Liver (tissue), 9 donors: Measurements from ENCODE around the gene TAF1B. TPM values are rescaled to one million over a fixed set of nuclear protein-coding genes. Genes with fewer than 3 reads are reported as not detected.

Experiments
- DNase-seq: peaks from one replicate; pipeline ENCODE4 v3.0.0-alpha.2; 2017; ENCODE audit warnings: low spot score
- H3K27ac ChIP-seq, 2 donors: one replicate each; pipeline ENCODE4 v1.7.0; 2013; ENCODE audit warnings: inconsistent platforms in 2 of 2, low read length in 2 of 2, control low read depth in 1 of 2, low read depth in 1 of 2, mild to moderate bottlenecking in 1 of 2
- H3K27me3 ChIP-seq, 4 donors: one replicate each; pipeline versions ENCODE4 v1.6.1 to v1.7.0; 2013; ENCODE audit warnings: low read length in 3 of 4, inconsistent platforms in 1 of 4, mild to moderate bottlenecking in 1 of 4, moderate library complexity in 1 of 4; ENCODE audit not compliant: control insufficient read depth in 4 of 4, insufficient read depth in 4 of 4
- H3K36me3 ChIP-seq, 4 donors: one replicate each; pipeline versions ENCODE4 v1.6.1 to v1.7.0; 2013; ENCODE audit warnings: low read length in 3 of 4, mild to moderate bottlenecking in 3 of 4, low read depth in 1 of 4, moderate library complexity in 1 of 4; ENCODE audit not compliant: control insufficient read depth in 4 of 4, insufficient read depth in 3 of 4
- H3K4me1 ChIP-seq, 4 donors: one replicate each; pipeline versions ENCODE4 v1.6.1 to v1.7.0; 2013; ENCODE audit warnings: low read length in 3 of 4, mild to moderate bottlenecking in 3 of 4, moderate library complexity in 1 of 4; ENCODE audit not compliant: control insufficient read depth in 4 of 4, insufficient read depth in 4 of 4
- H3K4me3 ChIP-seq, 3 donors: one replicate each; pipeline versions ENCODE4 v1.6.1 to v1.7.0; 2013; ENCODE audit warnings: low read length in 3 of 3, control low read depth in 1 of 3, low read depth in 1 of 3, mild to moderate bottlenecking in 1 of 3
- H3K9ac ChIP-seq, 2 donors: one replicate each; pipeline ENCODE4 v1.7.0; 2013; ENCODE audit warnings: low read length in 2 of 2, mild to moderate bottlenecking in 2 of 2, moderate library complexity in 2 of 2, control low read depth in 1 of 2, low read depth in 1 of 2
- H3K9me3 ChIP-seq, 4 donors: one replicate each; pipeline versions ENCODE4 v1.6.1 to v1.7.0; 2013; ENCODE audit warnings: low read length in 3 of 4; ENCODE audit not compliant: control insufficient read depth in 4 of 4
- CTCF ChIP-seq: fragments of 150-350 bp; IDR thresholded peaks from 2 replicates; pipeline ENCODE4 v1.5.1; 2017; ENCODE audit warnings: improper control_type of control experiment, low read depth, low read length; ENCODE audit not compliant: missing input control
- EGR1 ChIP-seq, 2 donors: IDR thresholded peaks; 2 replicates each; pipeline ENCODE4 v1.6.1; 2016 to 2018; ENCODE audit warnings: antibody characterized with exemption in 2 of 2, low read depth in 2 of 2
- FOXA1 ChIP-seq: IDR thresholded peaks from 2 replicates; pipeline ENCODE4 v1.6.1; 2016; ENCODE audit warnings: antibody characterized with exemption
- FOXA2 ChIP-seq: IDR thresholded peaks from 2 replicates; pipeline ENCODE4 v1.6.1; 2016; ENCODE audit warnings: antibody characterized with exemption
- GABPA ChIP-seq, 2 donors: IDR thresholded peaks in 1 of 2; conservative IDR thresholded peaks in 1 of 2; 2 replicates each; pipeline ENCODE4 v1.6.1; 2016; ENCODE audit warnings: antibody characterized with exemption in 2 of 2, mild to moderate bottlenecking in 1 of 2, moderate library complexity in 1 of 2
- HNF4A ChIP-seq, 2 donors: conservative IDR thresholded peaks; 2 replicates each; pipeline ENCODE4 v1.6.1; 2016; ENCODE audit warnings: antibody characterized with exemption in 2 of 2, mild to moderate bottlenecking in 2 of 2
- HNF4G ChIP-seq: IDR thresholded peaks from 2 replicates; pipeline ENCODE4 v1.6.1; 2016; ENCODE audit warnings: antibody characterized with exemption
- JUND ChIP-seq, 2 donors: IDR thresholded peaks; 2 replicates each; pipeline ENCODE4 v1.6.1; 2016; ENCODE audit warnings: antibody characterized with exemption in 2 of 2
- MAX ChIP-seq: IDR thresholded peaks from 2 replicates; pipeline ENCODE4 v1.6.1; 2016; ENCODE audit warnings: antibody characterized with exemption
- NR2F2 ChIP-seq: IDR thresholded peaks from 2 replicates; pipeline ENCODE4 v1.6.1; 2016; ENCODE audit warnings: antibody characterized with exemption
- RAD21 ChIP-seq, 2 donors: IDR thresholded peaks; 2 replicates each; pipeline ENCODE4 v1.6.1; 2016; ENCODE audit warnings: antibody characterized with exemption in 2 of 2, mild to moderate bottlenecking in 2 of 2
- RXRA ChIP-seq, 2 donors: IDR thresholded peaks; 2 replicates each; pipeline ENCODE4 v1.6.1; 2017 to 2018; ENCODE audit warnings: antibody characterized with exemption in 2 of 2, mild to moderate bottlenecking in 1 of 2
- SP1 ChIP-seq: IDR thresholded peaks from 2 replicates; pipeline ENCODE4 v1.6.1; 2018; ENCODE audit warnings: antibody characterized with exemption, mild to moderate bottlenecking
- TAF1 ChIP-seq: conservative IDR thresholded peaks from 2 replicates; pipeline ENCODE4 v1.6.1; 2016; ENCODE audit warnings: antibody characterized with exemption, mild to moderate bottlenecking
- YY1 ChIP-seq: IDR thresholded peaks from 2 replicates; pipeline ENCODE4 v1.6.1; 2016; ENCODE audit warnings: antibody characterized with exemption, mild to moderate bottlenecking
- ZBTB33 ChIP-seq: IDR thresholded peaks from 2 replicates; pipeline ENCODE4 v1.6.1; 2016; ENCODE audit warnings: antibody characterized with exemption
- WGBS: extraction: QIAGEN DNeasy Blood & Tissue Kit; methylation state at CpG from one replicate; pipeline ENCODE4 v1.1.7; 2013; 5-methylcytosine and 5-hydroxymethylcytosine counted together
- polyA plus RNA-seq, 2 donors: library from polyadenylated mRNA; stranded (reverse) in 1 of 2; unstranded in 1 of 2; fragments of 200-250 nt in 1 of 2; fragments of >200 nt in 1 of 2; fragmentation: Nextera tagmentation in 1 of 2; extraction: Ambion mirVana in 1 of 2; gene quantifications; one replicate each; pipeline versions ENCODE4 v1.2.1 to v1.2.3, GENCODE V29; 2013 to 2015
- total RNA-seq, 2 donors: library from RNA; depleted of rRNA; stranded (reverse); fragments of >200 nt; gene quantifications; one replicate each; pipeline ENCODE4 v1.2.3, GENCODE V29; 2014
- TF ChIP-seq, protein P1 (sequence below): IDR thresholded peaks from 2 replicates; pipeline ENCODE4 v1.6.1; 2016; ENCODE audit warnings: antibody characterized with exemption, mild to moderate bottlenecking
- TF ChIP-seq, protein P2 (sequence below): IDR thresholded peaks from 2 replicates; pipeline ENCODE4 v1.6.1; 2016; ENCODE audit warnings: antibody characterized with exemption
- donor health status: healthy.
- donor health status: healthy.
- donor health status: healthy.
- donor health status: healthy.
- donor health status: healthy.

TAF1B gene
- total and polyA plus RNA-seq, 4 donors: 3.1 to 17.2 (median 5.6) TPM

DNA sequence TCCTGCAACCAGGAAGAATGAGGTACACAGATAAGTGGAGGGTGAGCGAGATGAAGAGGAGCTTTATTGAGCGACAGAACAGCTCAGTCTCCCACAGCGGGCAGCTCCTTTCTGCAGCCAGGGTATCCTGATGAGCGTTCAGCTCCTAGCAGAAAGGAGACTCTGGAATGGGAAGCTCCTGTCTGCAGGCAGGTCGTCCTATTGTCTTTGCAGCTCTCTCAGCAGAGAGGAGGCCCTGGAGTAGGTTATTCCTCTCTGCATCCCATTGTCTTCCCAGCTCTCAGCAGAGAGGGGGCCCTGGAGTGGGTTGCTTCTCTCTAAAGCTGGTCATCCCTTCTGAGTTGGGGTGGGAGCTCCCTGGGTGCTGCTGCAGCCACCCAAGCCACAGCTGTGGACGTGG, 41.2 kb downstream of the TAF1B start:
- no peaks in the 10 kb centered on the region for H3K27me3 ChIP-seq
- no peak overlapping the region for H3K4me3 ChIP-seq
- no peaks in the 10 kb centered on the region for H3K9me3 ChIP-seq
- peaks cover 0 to 2% (median 0%) of the 10 kb centered on the region in 4 donors for H3K4me1 ChIP-seq
- no peak overlapping the region for H3K27ac ChIP-seq
- WGBS: 96% methylated on average over 6 of the region's 6 CpGs
- peaks cover 0 to 7% (median under 1%) of the 10 kb centered on the region in 4 donors for H3K36me3 ChIP-seq
- no peak for TF ChIP-seq HNF4A (conservative IDR thresholded peaks at IDR 0.05)
- no peak for DNase-seq
- H3K9ac ChIP-seq: no peak overlapping the region

DNA sequence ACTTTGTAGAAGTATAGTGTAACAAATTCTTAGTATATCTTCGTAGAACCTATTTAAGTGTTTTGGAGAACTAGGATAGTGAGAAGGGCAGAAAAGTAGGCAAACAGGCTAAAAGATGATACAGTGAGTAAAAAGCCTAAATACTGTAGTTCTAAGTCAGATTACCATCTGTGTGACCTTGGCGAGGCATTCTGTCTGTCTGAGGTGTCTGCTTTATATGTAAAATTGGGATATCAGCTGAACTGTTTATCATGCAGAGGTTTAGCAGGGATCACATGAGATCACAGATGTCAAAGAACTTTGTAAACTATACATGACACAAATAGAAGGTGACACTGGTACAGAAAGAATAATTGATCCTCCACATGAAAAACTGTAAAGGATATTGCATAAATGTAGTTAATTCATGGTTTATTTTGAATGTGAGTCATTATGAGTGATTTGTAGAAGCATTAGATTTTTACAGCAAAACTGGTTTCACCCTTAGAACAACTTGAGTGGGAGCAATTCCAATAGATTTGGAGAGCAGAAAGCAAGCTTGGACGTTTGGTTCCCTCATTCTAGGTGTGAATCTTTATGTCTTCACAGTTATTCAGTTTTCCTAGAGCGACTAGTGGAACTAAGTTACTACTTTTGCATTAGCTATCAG, 41.9 kb downstream of the TAF1B start:
- no peaks in the 10 kb centered on the region for H3K27me3 ChIP-seq
- 95% methylated on average over 4 of the region's 4 CpGs for WGBS

More for the DNA sequence above, 41.9 kb downstream of the TAF1B start:
- no peak overlapping the region for H3K9ac ChIP-seq
- TF ChIP-seq TAF1 (no peak), HNF4A (conservative IDR thresholded peaks at IDR 0.05) (no peak), RAD21 (IDR thresholded peaks at IDR 0.05) (no peak), ZBTB33 (no peak), CTCF (no peak), HNF4G (no peak), RXRA (IDR thresholded peaks at IDR 0.05) (no peak), MAX (no peak), EGR1 (IDR thresholded peaks at IDR 0.05; ENCODE audit: low read depth in 2 of 2) (no peak), FOXA2 (no peak), NR2F2 (no peak), GABPA (IDR thresholded peaks at IDR 0.05 in 1 of 2, conservative IDR thresholded peaks at IDR 0.05 in 1 of 2) (no peak), JUND (IDR thresholded peaks at IDR 0.05) (no peak), FOXA1 (no peak), YY1 (no peak), SP1 (no peak)
- TF ChIP-seq, protein P1, sequence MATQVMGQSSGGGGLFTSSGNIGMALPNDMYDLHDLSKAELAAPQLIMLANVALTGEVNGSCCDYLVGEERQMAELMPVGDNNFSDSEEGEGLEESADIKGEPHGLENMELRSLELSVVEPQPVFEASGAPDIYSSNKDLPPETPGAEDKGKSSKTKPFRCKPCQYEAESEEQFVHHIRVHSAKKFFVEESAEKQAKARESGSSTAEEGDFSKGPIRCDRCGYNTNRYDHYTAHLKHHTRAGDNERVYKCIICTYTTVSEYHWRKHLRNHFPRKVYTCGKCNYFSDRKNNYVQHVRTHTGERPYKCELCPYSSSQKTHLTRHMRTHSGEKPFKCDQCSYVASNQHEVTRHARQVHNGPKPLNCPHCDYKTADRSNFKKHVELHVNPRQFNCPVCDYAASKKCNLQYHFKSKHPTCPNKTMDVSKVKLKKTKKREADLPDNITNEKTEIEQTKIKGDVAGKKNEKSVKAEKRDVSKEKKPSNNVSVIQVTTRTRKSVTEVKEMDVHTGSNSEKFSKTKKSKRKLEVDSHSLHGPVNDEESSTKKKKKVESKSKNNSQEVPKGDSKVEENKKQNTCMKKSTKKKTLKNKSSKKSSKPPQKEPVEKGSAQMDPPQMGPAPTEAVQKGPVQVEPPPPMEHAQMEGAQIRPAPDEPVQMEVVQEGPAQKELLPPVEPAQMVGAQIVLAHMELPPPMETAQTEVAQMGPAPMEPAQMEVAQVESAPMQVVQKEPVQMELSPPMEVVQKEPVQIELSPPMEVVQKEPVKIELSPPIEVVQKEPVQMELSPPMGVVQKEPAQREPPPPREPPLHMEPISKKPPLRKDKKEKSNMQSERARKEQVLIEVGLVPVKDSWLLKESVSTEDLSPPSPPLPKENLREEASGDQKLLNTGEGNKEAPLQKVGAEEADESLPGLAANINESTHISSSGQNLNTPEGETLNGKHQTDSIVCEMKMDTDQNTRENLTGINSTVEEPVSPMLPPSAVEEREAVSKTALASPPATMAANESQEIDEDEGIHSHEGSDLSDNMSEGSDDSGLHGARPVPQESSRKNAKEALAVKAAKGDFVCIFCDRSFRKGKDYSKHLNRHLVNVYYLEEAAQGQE: no peak
- TF ChIP-seq, protein P2, sequence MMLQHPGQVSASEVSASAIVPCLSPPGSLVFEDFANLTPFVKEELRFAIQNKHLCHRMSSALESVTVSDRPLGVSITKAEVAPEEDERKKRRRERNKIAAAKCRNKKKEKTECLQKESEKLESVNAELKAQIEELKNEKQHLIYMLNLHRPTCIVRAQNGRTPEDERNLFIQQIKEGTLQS: no peak
- H3K4me3 ChIP-seq: no peak overlapping the region
- no peak for DNase-seq
- no peaks in the 10 kb centered on the region for H3K9me3 ChIP-seq
- H3K27ac ChIP-seq: no peak overlapping the region
- H3K36me3 ChIP-seq: peaks cover 0 to 7% (median under 1%) of the 10 kb centered on the region in 4 donors
- H3K4me1 ChIP-seq: peaks cover 0 to 8% (median 4%) of the 10 kb centered on the region in 4 donors
